Measurements from ENCODE around the gene CASQ1. TPM values are rescaled to one million over a fixed set of nuclear protein-coding genes. Genes with fewer than 3 reads are reported as not detected.

The CASQ1 gene
- total RNA-seq, 1 experiment from 2014 or later, result 0.46 TPM

DNA sequence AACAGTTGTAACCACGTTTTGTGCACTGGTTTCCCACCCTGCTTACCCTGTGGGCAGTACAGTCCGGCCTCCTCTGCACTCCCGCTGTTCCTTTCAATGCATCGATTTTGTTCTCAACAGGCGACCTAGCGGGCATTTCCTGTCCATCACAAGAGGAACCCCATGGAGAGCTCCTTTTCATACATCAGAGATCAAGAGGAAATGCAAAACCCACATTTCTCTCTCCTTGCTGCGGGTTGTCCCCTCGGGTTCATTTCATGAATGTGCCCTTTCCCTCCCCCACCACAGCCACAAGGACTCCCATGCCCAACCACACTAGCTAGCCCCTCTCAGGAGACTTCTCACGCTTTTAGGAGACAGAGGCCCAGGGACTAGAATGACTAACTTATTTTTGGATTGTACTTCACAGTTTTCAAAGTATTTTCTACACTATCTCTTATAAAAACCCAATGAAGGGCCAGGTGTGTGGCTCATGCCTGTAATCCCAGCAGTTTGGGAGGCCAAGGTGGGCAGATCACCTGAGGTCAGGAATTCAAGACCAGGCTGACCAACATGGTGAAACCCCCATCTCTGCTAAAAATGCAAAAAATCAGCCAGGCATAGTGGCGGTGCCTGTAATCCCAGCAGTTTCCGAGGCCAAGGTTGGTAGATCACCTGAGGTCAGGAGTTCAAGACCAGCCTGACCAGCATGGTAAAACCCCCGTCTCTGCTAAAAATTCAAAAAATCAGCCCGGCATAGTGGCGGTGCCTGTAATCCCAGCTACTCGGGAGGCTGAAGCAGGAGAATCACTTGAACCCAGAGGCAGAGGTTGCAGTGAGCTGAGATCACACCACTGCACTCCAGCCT is 20.6 kb upstream of the CASQ1 start (continued):
- TF ChIP-seq, protein P1, sequence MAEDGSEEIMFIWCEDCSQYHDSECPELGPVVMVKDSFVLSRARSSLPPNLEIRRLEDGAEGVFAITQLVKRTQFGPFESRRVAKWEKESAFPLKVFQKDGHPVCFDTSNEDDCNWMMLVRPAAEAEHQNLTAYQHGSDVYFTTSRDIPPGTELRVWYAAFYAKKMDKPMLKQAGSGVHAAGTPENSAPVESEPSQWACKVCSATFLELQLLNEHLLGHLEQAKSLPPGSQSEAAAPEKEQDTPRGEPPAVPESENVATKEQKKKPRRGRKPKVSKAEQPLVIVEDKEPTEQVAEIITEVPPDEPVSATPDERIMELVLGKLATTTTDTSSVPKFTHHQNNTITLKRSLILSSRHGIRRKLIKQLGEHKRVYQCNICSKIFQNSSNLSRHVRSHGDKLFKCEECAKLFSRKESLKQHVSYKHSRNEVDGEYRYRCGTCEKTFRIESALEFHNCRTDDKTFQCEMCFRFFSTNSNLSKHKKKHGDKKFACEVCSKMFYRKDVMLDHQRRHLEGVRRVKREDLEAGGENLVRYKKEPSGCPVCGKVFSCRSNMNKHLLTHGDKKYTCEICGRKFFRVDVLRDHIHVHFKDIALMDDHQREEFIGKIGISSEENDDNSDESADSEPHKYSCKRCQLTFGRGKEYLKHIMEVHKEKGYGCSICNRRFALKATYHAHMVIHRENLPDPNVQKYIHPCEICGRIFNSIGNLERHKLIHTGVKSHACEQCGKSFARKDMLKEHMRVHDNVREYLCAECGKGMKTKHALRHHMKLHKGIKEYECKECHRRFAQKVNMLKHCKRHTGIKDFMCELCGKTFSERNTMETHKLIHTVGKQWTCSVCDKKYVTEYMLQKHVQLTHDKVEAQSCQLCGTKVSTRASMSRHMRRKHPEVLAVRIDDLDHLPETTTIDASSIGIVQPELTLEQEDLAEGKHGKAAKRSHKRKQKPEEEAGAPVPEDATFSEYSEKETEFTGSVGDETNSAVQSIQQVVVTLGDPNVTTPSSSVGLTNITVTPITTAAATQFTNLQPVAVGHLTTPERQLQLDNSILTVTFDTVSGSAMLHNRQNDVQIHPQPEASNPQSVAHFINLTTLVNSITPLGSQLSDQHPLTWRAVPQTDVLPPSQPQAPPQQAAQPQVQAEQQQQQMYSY (CRISPR knock-in tag; IDR thresholded peaks at IDR 0.05), result no peak
- TF ChIP-seq, protein P2, sequence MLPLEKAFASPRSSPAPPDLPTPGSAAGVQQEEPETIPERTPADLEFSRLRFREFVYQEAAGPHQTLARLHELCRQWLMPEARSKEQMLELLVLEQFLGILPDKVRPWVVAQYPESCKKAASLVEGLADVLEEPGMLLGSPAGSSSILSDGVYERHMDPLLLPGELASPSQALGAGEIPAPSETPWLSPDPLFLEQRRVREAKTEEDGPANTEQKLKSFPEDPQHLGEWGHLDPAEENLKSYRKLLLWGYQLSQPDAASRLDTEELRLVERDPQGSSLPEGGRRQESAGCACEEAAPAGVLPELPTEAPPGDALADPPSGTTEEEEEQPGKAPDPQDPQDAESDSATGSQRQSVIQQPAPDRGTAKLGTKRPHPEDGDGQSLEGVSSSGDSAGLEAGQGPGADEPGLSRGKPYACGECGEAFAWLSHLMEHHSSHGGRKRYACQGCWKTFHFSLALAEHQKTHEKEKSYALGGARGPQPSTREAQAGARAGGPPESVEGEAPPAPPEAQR (CRISPR knock-in tag; IDR thresholded peaks at IDR 0.05), result 0 out of 2 replicates have a peak, but pooled peaks have one; percentile 41
- TF ChIP-seq CREM (CRISPR knock-in tag; IDR thresholded peaks at IDR 0.05) (no peak), CREB1 (CRISPR knock-in tag; IDR thresholded peaks at IDR 0.05) (no peak), HMGA2 (CRISPR knock-in tag; IDR thresholded peaks at IDR 0.05) (no peak), ZNF532 (CRISPR knock-in tag; IDR thresholded peaks at IDR 0.05; ENCODE audit: borderline replicate concordance) (no peak), NR3C1 (CRISPR knock-in tag; conservative IDR thresholded peaks at IDR 0.05; ENCODE audit: low read depth) (no peak), AFF4 (CRISPR knock-in tag; IDR thresholded peaks at IDR 0.05; ENCODE audit: borderline replicate concordance) (no peak), RORB (CRISPR knock-in tag; IDR thresholded peaks at IDR 0.05) (no peak), NR1H2 (CRISPR knock-in tag; IDR thresholded peaks at IDR 0.05) (no peak), ZNF396 (CRISPR knock-in tag; IDR thresholded peaks at IDR 0.05; ENCODE audit: borderline replicate concordance) (no peak), EMX1 (CRISPR knock-in tag; IDR thresholded peaks at IDR 0.05) (no peak), MAX (CRISPR knock-in tag; IDR thresholded peaks at IDR 0.05) (no peak), SP1 (CRISPR knock-in tag; conservative IDR thresholded peaks at IDR 0.05) (peak; percentile 33; the same call in 1 of the 2 replicates), MYBL2 (CRISPR knock-in tag; IDR thresholded peaks at IDR 0.05) (no peak), GRHL2 (CRISPR knock-in tag; IDR thresholded peaks at IDR 0.05; ENCODE audit: insufficient replicate concordance, severe bottlenecking) (no peak), ELF4 (CRISPR knock-in tag; IDR thresholded peaks at IDR 0.05; ENCODE audit: low read depth) (no peak), SMAD4 (CRISPR knock-in tag; IDR thresholded peaks at IDR 0.05) (no peak), RELA (CRISPR knock-in tag; IDR thresholded peaks at IDR 0.05; ENCODE audit: borderline replicate concordance) (no peak), ATF1 (CRISPR knock-in tag; IDR thresholded peaks at IDR 0.05) (no peak)
- TF ChIP-seq, protein P3, sequence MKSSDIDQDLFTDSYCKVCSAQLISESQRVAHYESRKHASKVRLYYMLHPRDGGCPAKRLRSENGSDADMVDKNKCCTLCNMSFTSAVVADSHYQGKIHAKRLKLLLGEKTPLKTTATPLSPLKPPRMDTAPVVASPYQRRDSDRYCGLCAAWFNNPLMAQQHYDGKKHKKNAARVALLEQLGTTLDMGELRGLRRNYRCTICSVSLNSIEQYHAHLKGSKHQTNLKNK (CRISPR knock-in tag; IDR thresholded peaks at IDR 0.05), result peak; percentile 81; the same call in 1 of the 2 replicates
- TF ChIP-seq, protein P4, sequence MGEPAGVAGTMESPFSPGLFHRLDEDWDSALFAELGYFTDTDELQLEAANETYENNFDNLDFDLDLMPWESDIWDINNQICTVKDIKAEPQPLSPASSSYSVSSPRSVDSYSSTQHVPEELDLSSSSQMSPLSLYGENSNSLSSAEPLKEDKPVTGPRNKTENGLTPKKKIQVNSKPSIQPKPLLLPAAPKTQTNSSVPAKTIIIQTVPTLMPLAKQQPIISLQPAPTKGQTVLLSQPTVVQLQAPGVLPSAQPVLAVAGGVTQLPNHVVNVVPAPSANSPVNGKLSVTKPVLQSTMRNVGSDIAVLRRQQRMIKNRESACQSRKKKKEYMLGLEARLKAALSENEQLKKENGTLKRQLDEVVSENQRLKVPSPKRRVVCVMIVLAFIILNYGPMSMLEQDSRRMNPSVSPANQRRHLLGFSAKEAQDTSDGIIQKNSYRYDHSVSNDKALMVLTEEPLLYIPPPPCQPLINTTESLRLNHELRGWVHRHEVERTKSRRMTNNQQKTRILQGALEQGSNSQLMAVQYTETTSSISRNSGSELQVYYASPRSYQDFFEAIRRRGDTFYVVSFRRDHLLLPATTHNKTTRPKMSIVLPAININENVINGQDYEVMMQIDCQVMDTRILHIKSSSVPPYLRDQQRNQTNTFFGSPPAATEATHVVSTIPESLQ (CRISPR knock-in tag; IDR thresholded peaks at IDR 0.05), result no peak

Measured in WTC11 (cell line).